RWPE2 (cell line): ENCODE measurements around the gene VGLL4.
"Not testable (repeated sequence)": the region's sequence is repeated elsewhere in the genome, so short reads cannot be mapped to it uniquely, and the experiment has no call there.

Source experiments
- ATAC-seq: fragments of 200-7000 bp; cut with Tn5 transposase; 3 replicates; pipeline ENCODE4 v1.9.1; 2021; ENCODE audit warnings: low read depth
- DNase-seq: peaks from one replicate; pipeline ENCODE4 v3.0.0-alpha.2; 2020; ENCODE audit warnings: low spot score
- H3K27ac ChIP-seq: fragments of 450-650 bp; 2 replicates; pipeline ENCODE4 v1.5.1; 2017; ENCODE audit warnings: mild to moderate bottlenecking; ENCODE audit not compliant: poor library complexity, severe bottlenecking
- H3K27me3 ChIP-seq: fragments of 250-450 bp; sonication (Bioruptor Pico); 2 replicates; pipeline ENCODE4 v1.5.1; 2021; ENCODE audit warnings: mild to moderate bottlenecking, moderate library complexity; ENCODE audit not compliant: insufficient read depth, poor library complexity, severe bottlenecking
- H3K36me3 ChIP-seq: fragments of 250-450 bp; sonication (Bioruptor Pico); 2 replicates; pipeline ENCODE4 v1.5.1; 2020; ENCODE audit warnings: low read depth, mild to moderate bottlenecking, moderate library complexity
- H3K4me1 ChIP-seq: fragments of 250-450 bp; sonication (Bioruptor Pico); 2 replicates; pipeline ENCODE4 v1.5.1; 2021; ENCODE audit warnings: mild to moderate bottlenecking, moderate library complexity; ENCODE audit not compliant: insufficient read depth, poor library complexity, severe bottlenecking
- H3K4me3 ChIP-seq: fragments of 250-450 bp; sonication (Bioruptor Pico); 2 replicates; pipeline ENCODE4 v1.5.1; 2021; ENCODE audit warnings: mild to moderate bottlenecking, moderate library complexity; ENCODE audit not compliant: severe bottlenecking
- H3K9me3 ChIP-seq: fragments of 250-450 bp; sonication (Bioruptor Pico); 2 replicates; pipeline ENCODE4 v1.5.1; 2021; ENCODE audit warnings: mild to moderate bottlenecking, moderate library complexity; ENCODE audit not compliant: severe bottlenecking
- TF ChIP-seq, protein P1 (sequence below): fragments of 450-650 bp; IDR thresholded peaks from one replicate; pipeline ENCODE4 v1.5.1; 2017; ENCODE audit warnings: mild to moderate bottlenecking, moderate library complexity; ENCODE audit not compliant: poor library complexity, severe bottlenecking

The VGLL4 gene

DNA sequence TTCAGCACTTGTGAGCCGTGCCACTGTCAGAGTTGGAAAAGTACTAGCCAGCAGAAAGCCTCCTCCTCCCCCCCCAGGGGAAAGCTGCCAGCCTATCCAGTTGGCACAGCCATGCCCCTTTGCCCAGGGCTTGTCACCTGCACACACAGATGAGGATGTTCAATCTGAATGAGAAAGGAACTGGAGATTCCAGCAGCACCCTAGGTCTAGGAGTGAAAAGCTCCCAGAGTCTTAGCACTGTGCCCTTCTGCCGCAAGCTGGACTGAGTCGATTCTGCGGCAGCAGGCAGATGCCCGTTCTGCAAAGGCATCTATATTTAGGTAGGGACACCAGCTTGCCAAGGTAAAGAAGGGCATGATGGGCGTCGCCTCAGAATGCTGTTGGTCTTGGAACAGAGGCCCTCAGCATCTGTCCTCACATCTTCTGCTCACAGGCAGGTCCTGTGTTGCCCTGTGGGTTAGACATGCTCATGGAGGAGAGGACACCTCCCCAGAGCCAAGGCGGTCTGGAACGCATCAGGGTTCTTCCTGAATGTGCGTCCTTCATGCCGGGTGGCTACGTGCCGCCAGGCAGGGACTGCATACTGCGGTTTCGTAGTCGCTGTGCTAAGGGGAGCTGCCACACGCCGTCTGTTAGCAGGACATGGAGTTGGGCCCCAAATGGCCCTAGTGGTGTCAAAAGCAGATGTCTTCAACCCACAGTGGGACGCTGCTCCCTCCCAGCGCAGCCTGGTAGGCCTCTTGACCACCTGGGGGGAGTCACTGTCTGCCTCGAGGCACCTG lies 109.5 kb downstream of the VGLL4 start:
- H3K36me3 ChIP-seq, result no peaks in the 10 kb centered on the region
- TF ChIP-seq, protein P1, sequence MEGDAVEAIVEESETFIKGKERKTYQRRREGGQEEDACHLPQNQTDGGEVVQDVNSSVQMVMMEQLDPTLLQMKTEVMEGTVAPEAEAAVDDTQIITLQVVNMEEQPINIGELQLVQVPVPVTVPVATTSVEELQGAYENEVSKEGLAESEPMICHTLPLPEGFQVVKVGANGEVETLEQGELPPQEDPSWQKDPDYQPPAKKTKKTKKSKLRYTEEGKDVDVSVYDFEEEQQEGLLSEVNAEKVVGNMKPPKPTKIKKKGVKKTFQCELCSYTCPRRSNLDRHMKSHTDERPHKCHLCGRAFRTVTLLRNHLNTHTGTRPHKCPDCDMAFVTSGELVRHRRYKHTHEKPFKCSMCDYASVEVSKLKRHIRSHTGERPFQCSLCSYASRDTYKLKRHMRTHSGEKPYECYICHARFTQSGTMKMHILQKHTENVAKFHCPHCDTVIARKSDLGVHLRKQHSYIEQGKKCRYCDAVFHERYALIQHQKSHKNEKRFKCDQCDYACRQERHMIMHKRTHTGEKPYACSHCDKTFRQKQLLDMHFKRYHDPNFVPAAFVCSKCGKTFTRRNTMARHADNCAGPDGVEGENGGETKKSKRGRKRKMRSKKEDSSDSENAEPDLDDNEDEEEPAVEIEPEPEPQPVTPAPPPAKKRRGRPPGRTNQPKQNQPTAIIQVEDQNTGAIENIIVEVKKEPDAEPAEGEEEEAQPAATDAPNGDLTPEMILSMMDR, result no peak
- no peak overlapping the region for H3K27ac ChIP-seq

DNA sequence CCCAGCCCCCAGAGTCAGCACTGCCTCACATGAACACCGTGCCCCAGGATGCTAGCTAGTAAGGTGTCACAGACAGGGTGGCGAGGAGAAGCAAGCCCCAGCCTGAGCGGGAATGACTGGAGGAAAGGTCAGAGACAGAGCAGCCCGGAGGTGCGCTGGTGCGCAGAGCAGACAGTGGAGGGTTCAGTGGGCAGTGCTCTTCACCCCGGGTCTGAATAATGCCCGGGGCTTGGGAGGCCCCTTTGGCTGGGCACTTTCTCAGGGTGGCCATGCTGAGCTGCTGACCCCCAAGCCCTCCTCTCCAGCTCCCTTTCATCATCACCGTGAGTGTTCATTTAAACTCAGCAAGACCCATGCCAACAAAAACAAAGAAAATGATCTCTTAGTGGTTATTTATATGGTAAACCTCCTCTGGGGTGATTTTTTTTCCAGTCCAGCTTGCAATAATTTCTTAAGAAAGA lies 110.8 kb downstream of the VGLL4 start:
- H3K27ac ChIP-seq, result no peak overlapping the region
- ATAC-seq (no peak), DNase-seq (no peak)
- no peaks in the 10 kb centered on the region for H3K9me3 ChIP-seq
- H3K4me3 ChIP-seq, result no peak overlapping the region
- peaks cover 14% of the 10 kb centered on the region for H3K4me1 ChIP-seq
- no peaks in the 10 kb centered on the region for H3K36me3 ChIP-seq
- H3K27me3 ChIP-seq, result no peaks in the 10 kb centered on the region
- TF ChIP-seq, protein P1, result no peak

More for the DNA sequence above, 109.5 kb downstream of the VGLL4 start:
- ATAC-seq (no peak), DNase-seq (peak; percentile 22)
- H3K4me3 ChIP-seq, result no peak overlapping the region
- H3K4me1 ChIP-seq, result peaks cover 14% of the 10 kb centered on the region
- H3K27me3 ChIP-seq, result no peaks in the 10 kb centered on the region
- H3K9me3 ChIP-seq, result no peaks in the 10 kb centered on the region

DNA sequence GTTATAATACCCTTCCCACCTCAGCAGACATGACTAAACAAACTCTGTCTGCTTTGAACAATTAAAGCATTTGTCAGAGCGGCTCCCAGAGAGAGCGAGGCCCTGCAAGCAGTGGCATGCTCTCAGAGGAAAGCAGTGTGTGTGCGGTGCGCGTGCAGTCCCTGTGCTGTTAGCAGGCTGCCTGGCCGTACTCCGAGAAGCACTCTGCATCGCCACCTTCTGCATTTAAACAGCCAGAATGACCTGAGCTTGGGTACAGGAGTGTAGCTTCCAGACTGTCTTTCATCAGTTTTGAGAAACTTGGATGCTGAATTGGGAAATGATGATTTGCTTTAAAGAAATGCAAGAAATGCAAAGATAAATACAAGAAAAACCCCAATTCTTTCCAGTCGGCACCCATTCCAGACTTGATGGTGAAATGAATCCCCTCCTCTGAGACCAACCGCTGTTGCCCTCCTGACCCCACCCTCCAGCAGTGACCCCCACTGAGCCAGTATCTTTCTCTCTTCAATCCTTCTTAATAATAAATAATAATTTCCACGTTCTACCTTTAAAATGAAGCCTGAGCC lies 113.5 kb downstream of the VGLL4 start:
- Histone ChIP-seq H3K36me3 (no peaks in the 10 kb centered on the region), H3K9me3 (no peaks in the 10 kb centered on the region), H3K4me1 (peaks cover 18% of the 10 kb centered on the region), H3K4me3 (no peak overlapping the region), H3K27ac (peak overlapping the region; percentile 92), H3K27me3 (no peaks in the 10 kb centered on the region)
- TF ChIP-seq, protein P1, result peak; percentile 58
- DNase-seq (peak; percentile 96), ATAC-seq (peak; percentile 98)

DNA sequence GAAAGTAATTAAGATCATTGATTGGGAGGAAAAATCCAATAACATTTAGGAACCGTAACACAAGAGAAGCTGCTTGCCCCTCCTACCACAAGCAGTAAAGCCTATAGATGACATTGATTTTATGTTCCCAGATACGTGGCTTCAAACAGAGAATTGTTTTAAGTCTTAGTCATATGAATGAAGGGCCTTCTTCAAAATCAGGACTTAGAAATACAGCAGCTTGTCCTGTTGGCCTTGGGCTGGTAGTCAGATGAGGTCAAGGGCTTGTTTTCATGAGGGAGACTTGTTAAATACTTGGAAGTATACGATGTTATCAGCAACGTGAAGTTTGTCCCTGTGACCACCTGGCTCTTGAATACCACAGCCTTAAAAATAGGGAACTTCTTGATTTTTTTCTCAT lies 114.4 kb downstream of the VGLL4 start:
- Histone ChIP-seq H3K4me1 (peaks cover 22% of the 10 kb centered on the region), H3K27ac (peak overlapping the region; percentile 92), H3K36me3 (no peaks in the 10 kb centered on the region), H3K4me3 (no peak overlapping the region), H3K27me3 (no peaks in the 10 kb centered on the region), H3K9me3 (no peaks in the 10 kb centered on the region)
- TF ChIP-seq, protein P1, result no peak
- DNase-seq (no peak), ATAC-seq (no peak)

DNA sequence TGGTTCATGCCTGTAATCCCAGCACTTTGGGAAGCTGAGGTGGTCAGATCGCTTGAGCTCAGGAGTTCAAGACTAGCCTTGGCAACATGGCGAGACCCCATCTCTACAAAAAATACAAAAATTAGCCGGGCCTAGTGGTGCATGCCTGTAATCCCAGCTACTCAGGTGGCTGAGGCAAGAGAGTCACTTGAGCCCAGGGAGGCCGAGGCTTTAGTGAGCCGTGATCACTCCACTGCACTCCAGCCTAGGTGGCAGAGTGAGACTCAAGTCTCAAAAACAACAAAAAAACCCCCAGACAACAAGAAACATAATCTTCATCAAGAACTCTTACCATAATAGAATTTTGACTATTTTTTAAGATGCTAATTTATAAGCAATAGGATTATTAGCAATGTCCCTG lies 117.6 kb downstream of the VGLL4 start:
- H3K4me3 ChIP-seq, H3K27ac ChIP-seq, H3K9me3 ChIP-seq, H3K36me3 ChIP-seq, H3K27me3 ChIP-seq, DNase-seq, ATAC-seq: not testable (repeated sequence)
- peaks cover 40% of the 10 kb centered on the region for H3K4me1 ChIP-seq
